HK-2 (cell line): ENCODE data around the gene UGT2B7.
A peak's percentile ranks its signal among the peaks of the same experiment; 100 is the strongest.
"Not testable (repeated sequence)": the region's sequence is repeated elsewhere in the genome, so short reads cannot be mapped to it uniquely, and the experiment has no call there.

ENCODE experiments used
- DNase-seq: peaks from one replicate; pipeline ENCODE4 v3.0.0-alpha.2; 2018; ENCODE audit not compliant: unreplicated experiment

The UGT2B7 gene

DNA sequence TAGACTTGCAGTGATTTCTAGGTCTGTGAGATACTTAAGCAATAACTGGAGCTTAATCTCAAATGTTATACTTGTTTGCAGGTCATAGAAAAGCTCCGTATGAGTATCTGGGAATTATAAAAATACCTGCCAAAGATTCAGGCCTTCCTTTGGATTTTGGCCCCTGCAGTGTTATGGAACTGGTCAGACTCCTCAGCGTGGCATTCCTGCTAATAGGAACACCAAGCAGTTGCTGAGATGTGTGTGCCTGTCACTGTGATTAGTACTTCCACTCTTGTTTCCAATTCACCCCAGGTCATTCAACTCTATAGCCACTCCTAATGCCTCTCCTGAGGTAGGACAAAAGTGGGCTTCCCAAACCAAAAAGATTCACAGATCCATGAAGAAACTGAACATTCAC, 7.8 kb upstream of the UGT2B7 start:
- DNase-seq, result no peak

DNA sequence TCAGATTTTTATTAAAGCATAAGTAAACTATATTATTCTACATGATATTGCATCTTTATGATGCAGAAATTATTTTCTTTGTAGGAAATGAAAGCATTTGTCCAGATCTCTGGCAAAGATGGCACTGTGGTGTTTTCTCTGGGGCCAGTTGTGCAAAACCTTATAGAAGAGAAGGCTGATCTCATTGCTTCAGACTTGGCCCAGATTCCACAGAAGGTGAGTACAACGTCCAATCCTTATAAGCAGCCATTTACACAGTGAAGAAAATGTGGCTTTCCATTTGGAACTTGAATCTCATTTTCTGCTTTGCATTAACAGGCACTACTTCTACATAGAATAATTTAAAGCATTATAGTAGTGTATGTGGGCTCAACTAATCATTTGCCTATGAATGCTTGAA, 6.9 kb upstream of the UGT2B7 start:
- no peak for DNase-seq

DNA sequence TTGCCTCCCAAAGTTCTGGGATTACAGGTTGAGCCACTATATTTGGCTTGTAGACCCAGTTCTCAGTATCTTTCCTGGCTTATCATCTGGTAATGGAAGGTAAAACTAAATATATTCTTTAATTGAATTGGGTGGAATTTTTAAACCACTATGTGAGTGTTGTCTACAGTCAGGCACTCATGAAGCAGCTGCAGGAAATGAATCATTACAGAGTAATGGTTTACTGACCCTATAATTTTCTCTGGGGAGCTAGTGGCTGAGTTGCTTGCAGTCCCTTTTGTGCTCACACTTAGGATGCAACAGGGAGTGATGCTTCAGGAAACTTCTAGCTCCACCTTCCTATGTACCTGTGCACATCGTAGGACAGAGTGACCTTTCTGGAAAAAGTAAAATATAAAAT, 4.1 kb upstream of the UGT2B7 start:
- DNase-seq, result no peak

GRCh38 chr4:69092980-69093568, 3.2 kb upstream of the UGT2B7 start:
- DNase-seq, result no peak

- DNase-seq, result no peak
Observed at GRCh38 chr4:69093681-69094080, 2.6 kb upstream of the UGT2B7 start.

DNA sequence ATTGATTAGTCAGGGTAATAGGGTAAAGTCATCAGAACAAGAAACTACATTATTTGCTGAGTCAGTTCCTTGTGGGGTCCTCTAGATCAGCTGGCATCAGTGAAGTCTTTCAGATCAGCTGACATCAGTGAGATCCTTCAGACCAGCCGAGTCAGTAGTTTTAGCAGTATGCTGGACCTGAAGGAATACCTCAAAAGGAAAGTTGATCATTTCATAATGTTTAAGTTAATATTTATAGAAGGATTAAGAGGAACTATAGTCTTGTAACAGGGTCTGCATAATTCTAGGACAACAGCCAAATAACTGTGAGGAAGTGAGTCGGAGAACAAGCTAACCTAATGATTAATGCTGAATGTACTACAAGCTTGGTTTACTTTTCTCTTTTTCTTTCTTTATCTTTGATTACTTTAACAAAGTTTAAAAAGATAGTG, 958 bp upstream of the UGT2B7 start:
- DNase-seq, result peak; percentile 44

GRCh38 chr4:69096810-69097209, 536 bp downstream of the UGT2B7 start:
- DNase-seq, result no peak

DNA sequence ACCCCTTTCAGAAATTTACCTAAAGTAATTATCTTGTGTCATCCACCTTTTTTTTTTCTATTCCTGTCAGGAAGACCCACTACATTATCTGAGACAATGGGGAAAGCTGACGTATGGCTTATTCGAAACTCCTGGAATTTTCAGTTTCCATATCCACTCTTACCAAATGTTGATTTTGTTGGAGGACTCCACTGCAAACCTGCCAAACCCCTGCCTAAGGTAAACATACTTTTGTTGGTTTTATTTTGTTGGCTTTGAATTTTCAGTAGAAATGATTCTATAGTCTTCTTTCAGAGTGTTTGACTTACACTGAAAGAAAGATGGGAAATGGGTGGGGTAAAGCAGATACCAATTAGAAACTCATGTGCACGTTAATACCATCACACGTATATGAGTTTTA, 2.2 kb downstream of the UGT2B7 start:
- DNase-seq, result no peak

DNA sequence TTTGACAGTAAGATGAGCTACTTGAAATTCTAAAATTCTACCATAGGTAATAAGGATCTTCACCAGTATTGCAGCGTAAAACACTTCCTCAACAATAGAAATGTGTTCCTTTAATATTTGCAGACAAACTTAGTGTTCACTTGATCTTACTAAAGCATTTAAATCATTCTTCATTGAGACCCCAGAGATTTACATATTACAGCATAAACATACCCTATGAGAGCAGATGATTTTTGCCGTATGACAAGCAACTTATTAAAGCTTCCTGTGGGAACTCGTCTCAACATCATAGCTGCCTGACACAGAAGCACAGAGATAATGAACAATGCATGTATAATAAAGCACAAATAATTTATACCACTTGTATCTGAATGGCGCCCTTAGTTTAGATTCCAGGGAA, 3.6 kb downstream of the UGT2B7 start:
- no peak for DNase-seq

DNA sequence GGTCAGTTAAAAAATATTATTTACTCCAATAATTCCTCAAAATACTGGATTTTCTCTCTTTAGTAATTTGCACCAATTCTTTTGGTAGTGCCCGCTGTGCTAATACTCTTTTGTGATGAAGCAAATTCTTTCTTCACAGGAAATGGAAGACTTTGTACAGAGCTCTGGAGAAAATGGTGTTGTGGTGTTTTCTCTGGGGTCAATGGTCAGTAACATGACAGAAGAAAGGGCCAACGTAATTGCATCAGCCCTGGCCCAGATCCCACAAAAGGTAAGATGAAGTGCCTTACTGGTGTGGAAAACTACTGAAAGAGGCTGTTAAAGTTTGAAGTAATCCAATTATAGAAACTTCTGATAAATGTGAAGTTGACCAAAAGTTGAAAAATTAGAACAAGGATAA, 6.4 kb downstream of the UGT2B7 start:
- DNase-seq, result not testable (repeated sequence)

GRCh38 chr4:69104719-69105275, 8.5 kb downstream of the UGT2B7 start:
- DNase-seq, result no peak

DNA sequence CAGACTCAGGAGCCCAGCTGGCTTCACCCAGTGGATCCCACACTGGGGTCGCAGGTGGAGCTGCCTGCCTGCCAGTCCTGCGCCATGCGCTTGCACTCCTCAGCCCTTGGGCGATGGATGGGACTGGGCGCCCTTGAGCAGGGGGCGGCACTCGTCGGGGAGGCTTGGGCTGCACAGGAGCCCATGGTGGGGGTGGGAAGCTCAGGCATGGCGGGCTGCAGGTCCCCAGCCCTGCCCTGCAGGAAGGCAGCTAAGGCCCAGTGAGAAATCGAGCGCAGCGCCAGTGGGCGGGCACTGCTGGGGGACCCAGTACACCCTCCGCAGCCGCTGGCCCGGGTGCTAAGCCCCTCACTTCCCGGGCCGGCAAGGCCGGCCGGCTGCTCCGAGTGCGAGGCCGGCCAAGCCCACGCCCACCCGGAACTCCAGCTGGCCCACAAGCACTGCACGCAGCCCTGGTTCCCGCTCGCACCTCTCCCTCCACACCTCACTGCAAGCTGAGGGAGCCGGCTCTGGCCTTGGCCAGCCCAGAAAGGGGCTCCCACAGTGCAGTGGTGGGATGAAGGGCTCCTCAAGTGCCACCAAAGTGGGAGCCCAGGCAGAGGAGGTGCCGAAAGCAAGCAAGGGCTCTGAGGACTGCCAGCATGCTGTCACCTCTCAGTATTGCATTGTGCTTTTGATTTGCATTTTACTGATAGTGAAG, 19.0 kb downstream of the UGT2B7 start:
- not testable (repeated sequence) for DNase-seq

DNA sequence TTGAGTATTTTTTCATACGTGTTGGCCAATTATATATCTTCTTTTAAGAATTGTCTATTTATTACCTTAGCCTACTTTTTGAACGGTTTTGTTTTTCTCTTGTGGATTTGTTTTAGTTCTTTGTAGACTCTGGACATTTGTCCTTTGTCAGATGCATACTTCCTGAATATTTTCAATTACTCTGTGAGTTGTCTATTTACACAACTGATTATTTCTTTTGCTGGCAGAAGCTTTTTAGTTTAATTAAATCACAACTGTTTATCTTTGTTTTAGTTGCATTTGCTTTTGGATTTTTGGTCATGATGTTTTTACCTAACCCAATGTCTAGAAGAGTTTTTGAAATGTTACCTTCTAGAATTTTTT, 19.6 kb downstream of the UGT2B7 start:
- DNase-seq, result no peak

DNA sequence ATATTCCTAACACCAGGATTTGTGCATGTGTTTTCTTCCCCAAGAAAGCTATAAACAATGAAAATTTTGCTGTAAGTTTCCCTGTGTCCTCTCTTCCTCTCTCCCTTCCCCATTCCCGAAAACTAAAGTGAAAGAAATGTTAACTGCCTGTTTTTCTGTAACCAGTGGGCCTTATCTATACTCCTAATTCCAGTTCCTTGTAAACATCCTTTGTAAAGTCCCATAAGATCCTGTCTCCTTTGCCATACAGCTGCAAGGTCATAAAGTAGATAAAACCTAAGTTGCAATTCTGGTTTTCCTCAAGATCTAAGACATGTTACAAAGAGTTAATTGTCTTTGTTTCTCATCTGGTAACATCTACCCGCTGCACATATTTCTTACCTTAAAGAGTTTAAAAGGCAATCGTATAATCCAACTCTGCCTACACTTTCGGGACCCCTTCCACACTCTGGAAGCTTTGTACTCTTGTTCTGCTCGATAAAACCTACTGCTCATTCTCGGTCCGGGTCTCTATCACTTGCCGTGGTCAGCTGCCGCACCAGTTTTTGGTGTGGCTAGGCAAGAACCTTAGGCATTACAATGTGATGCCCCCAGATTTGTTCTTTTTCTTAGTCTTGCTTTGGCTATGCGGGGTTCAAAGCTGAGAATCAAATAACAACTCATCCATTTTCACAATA, 20.5 kb downstream of the UGT2B7 start:
- no peak for DNase-seq

DNA sequence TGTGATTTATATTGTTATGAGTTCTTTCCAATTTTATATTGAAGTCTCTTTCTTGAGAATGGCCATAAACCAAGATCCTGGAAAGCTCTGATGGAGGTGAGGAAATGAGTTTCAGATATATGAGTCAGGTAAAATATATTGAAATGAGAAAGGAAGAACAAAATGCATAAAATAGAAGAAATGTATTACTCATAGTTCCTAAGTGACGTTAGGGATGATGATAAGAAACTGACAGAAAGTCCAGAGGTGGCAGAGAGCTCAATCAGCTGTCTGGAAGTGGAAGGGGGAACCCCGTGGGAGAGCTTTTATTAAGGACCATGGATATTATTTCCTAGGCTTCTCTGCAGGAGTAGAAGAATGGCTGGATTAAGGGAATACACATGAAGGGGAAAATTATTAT, 24.6 kb downstream of the UGT2B7 start:
- no peak for DNase-seq

GRCh38 chr4:69122476-69122875, 26.2 kb downstream of the UGT2B7 start:
- DNase-seq, result no peak

- no peak for DNase-seq
Observed at GRCh38 chr4:69124941-69125340, 28.7 kb downstream of the UGT2B7 start.

GRCh38 chr4:69126024-69126423, 29.8 kb downstream of the UGT2B7 start:
- DNase-seq, result no peak

DNA sequence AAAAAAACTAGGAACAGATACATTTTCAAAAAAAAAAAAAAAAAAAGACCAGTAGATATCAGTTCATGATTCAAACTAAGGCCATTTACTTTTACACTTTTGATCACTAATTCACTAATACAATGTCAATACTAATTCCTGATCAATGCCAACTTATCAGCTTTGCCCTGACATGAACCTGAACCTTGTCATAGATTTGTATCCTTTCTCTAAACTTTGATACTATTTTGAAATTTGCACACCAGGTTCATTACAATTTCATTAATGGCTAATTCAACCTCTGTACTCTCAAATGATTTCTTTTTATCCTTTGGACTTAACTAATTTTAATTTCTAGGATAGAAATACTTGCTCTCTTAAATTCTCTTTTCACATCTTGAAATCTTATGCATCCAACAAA, 37.7 kb downstream of the UGT2B7 start:
- no peak for DNase-seq

- no peak for DNase-seq
Observed at GRCh38 chr4:69134471-69134870, 38.2 kb downstream of the UGT2B7 start.

GRCh38 chr4:69141320-69141719, 45.0 kb downstream of the UGT2B7 start:
- no peak for DNase-seq

DNA sequence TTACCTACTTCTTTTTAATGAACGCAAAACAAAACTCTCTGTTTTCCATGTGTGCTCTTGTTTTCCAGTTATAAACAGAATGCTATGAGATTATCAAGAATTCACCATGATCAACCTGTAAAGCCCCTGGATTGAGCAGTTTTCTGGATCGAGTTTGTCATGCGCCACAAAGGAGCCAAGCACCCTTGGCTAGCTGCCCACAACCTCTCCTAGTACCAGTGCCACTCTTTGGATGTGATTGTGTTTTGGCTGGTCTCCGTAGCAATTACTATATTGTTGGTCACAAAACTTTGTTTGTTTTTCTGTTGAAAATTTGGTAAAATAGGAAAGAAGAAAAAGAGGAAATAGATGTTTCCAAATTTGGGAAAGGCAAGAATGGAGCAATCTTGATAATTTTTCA, 51.1 kb downstream of the UGT2B7 start:
- DNase-seq, result no peak

DNA sequence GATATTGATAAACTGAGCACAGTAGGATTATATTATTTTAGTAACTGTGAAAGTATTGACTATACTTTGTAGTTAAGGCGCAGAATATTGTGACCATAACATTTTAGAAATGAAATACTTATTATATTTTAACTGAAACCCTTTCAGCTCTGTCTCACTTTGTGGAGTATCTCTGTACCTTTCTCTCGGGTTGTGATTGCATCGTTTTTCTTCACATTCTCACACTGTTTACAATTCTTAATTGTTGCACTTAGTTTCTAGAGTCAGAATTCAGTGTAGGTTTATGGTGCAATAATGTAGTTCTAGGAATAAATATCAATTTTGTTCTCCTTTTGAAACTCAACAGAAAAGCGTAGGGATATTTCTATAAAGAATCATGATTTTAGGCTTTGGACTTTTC, 57.7 kb downstream of the UGT2B7 start:
- no peak for DNase-seq
